Raji (cell line): ENCODE results near the gene PDIA2.

Experiments
- POLR2A ChIP-seq: IDR thresholded peaks from 2 replicates; pipeline ENCODE4 v1.6.1; 2011; ENCODE audit warnings: low read depth, low read length, control low read depth; ENCODE audit not compliant: insufficient read depth

PDIA2 gene, protein sequence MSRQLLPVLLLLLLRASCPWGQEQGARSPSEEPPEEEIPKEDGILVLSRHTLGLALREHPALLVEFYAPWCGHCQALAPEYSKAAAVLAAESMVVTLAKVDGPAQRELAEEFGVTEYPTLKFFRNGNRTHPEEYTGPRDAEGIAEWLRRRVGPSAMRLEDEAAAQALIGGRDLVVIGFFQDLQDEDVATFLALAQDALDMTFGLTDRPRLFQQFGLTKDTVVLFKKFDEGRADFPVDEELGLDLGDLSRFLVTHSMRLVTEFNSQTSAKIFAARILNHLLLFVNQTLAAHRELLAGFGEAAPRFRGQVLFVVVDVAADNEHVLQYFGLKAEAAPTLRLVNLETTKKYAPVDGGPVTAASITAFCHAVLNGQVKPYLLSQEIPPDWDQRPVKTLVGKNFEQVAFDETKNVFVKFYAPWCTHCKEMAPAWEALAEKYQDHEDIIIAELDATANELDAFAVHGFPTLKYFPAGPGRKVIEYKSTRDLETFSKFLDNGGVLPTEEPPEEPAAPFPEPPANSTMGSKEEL

DNA sequence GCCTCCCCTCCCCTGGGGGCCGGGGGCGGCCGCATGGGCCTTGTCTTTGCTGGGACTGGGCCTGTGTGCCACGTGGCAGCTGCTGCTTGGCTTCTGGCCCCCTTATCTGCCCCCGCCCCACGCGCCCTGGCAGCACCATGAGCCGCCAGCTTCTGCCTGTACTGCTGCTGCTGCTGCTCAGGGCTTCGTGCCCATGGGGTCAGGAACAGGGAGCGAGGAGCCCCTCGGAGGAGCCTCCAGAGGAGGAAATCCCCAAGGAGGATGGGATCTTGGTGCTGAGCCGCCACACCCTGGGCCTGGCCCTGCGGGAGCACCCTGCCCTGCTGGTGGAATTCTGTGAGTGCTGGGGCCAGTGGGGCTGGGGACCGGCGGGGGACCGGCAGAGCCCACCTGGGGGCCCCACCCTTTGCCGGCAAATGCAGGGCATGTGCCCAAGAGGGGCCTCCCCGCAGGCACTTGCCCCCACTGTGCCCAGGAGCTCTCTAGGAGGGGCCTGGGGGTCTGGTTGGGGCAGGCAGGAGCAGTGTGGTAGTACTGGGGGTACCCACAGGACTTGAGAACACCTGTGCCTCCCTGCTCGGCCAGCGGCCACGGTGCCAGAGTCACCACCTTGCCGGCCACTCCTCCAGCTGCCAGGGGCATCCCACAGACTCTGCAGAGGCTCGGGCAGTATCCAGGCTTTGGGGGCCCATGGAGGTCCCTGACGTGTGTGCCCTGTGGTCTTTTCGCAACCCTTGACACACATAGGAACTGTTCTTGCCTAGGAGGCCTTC lies at the start of gene PDIA2:
PDIA2 (plus strand) TSS at position 132 of the 773 bp plus-strand sequence; CDS start at position 138, 6 bp downstream.
- TF ChIP-seq POLR2A: no peak

DNA sequence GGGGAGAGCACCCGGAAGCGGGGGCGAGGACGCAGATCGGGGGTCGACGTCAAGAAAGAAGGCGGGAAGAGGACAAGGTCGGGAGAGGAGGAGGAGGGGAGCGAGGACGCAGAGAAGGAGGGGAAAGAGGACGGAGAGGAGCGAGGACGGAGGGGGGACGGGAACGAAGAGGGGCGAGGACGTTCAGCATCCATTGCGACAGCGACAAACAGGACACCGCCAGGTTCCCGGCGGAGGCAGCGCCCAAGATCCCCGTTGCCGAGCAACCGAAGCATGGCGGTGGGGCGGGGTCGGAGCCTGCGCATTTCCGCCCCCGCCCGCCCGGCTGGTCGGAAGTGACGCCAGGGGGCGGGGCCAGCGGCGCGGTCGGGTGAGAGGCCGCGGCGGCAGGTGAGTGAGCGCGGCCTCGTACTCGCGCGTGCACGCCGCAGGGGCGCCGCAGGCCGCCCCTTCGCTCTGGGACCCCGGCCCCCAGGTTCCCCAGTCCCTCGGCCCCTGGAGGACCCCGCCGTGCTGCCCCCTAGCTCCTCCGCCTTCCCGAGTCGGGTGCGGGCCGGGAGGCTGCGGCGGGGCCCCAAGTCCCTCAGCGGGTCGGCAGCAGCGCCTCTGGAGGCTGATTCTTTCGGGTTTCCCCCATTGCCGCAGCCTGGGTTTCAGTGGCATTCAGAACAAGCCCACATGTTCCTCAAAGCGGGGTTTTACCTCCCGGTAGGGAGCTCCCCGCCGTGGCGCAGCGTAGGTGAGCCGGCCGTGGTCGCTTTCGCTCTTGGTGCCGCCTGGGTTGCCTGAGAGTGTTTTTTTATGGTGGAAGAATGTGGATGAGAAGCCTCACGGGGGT lies 48.3 kb upstream of the PDIA2 start, which contains the start of gene FAM234A:
FAM234A (plus strand) TSS at position 354 of the 838 bp plus-strand sequence. CDS start 19,593 bp downstream, outside the sequence.
- TF ChIP-seq POLR2A: peak; percentile 95

DNA sequence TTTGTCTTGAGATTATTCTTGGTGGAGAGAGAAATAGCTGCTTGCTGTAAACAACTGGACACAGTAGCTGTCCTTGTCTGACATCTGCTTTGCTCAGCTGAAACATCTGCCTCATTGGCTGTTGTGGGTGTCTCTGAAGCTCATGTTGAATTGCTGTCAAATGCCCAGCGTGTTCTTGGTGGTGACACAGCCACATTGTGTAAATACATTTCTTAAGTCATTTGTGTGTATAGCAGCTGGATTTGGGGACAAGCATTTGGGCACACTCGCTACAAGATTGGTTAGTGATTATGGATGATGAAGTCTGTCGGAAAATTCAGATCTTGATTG lies 43.1 kb upstream of the PDIA2 start:
- no peak for TF ChIP-seq POLR2A

DNA sequence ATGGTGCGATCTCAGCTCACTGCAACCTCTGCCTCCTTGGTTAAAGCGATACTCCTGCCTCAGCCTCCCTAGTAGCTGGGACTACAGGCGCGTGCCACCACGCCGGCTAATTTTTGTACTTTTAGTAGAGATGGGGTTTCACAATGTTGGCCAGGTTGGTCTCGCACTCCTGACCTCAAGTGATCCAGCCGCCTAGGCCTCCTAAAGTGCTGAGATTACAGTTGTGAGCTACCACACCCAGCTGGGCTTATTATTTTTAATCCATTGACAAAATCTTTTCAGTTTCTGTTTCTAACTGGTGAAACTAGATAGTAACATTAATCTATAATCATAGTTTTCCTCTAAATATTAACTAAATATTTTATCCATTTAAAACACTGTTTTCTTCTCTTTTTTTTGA lies 42.4 kb upstream of the PDIA2 start:
- no peak for TF ChIP-seq POLR2A

DNA sequence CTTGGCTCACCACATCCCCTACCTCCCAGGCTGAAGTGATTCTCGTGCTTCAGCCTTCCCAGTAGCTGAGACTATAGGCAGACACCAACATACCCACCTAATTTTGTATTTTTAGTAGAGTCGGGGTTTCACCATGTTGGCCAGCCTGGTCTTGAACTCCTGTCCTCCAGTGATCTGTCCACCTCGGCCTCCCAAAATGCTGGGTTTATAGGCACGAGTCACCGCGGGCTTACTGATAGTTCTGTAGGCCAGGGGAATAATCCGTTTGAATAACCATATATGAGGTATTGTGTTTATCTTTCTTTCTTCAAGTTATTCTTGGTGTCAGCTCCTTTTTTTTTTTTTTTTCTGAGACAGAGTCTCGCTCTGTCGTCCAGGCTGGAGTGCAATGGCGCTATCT lies 40.7 kb upstream of the PDIA2 start:
- TF ChIP-seq POLR2A: no peak

DNA sequence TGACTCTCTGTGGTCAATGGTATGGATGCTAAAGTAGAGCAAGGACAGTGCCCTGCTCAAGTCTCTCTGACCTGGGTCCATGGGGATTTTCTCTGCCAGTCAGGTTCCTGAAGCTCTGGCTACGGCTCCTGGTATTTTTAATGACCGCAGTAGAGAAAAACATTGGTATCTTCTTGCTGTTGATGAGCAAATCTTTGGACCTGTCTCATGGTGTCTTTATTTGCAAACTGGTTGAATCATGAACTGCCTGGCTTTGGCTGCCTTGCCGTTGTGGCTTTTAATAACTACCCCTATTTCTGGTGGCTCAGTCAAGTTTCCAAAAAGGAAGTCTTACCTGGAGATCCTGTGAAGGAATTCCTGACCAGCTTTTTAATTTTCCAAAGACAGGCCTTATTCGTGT lies 39.6 kb upstream of the PDIA2 start:
- TF ChIP-seq POLR2A: no peak

DNA sequence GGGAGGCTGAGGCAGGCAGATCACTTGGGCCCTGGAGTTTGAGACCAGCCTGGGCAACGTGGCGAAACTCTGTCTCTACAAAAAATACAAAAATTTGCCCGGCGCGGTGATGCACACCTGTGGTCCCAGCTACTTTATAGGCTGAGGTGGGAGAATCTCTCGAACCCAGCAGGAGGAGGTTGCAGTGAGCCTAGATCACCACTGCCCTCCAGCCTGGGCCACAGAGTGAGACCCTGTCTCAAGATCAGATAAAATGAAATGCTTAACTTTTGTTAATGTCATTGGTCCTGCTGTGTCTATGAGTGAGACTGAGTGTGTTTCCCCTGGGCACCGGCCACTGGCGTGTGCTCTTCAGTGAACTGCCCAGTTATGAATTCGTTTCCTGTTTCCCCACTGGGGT lies 37.9 kb upstream of the PDIA2 start:
- TF ChIP-seq POLR2A: no peak

DNA sequence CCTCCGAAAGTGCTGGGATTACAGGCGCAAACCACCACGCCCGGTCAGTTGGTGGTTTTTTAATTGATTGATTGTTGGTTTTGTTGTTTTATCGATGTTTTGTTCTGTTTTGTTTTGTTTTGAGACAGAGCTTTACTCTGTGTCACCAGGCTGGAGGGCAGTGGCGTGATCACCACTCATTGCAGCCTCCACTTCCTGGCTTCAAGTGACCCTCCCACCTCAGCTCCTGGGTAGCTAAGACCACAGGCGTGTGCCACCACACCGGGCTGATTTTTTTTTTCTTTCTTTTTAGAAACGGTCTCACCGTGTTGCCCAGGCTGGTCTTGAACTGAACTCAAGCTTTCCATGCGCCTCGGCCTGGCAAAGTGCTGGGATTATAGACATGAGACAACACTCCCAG lies 35.9 kb upstream of the PDIA2 start:
- TF ChIP-seq POLR2A: no peak

DNA sequence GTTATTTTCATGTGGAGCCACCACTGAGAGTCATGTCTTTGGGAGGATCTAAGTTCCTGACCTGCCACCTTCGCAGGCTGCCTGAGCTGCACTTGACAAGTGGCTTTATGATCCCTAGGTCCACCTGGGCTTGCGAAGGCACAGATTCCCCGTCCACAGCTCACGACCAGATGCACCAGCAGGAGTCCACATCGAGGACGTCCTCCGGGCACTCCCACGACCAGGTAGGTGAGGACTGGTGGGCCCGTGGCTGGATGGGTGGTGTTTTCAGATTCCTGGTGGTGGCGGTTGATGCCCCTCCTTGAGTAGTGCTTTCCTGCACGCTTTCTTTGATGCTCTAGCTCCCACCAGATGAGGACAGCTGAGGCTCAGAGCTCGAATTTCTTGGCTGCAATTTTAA lies 33.5 kb upstream of the PDIA2 start:
- no peak for TF ChIP-seq POLR2A

DNA sequence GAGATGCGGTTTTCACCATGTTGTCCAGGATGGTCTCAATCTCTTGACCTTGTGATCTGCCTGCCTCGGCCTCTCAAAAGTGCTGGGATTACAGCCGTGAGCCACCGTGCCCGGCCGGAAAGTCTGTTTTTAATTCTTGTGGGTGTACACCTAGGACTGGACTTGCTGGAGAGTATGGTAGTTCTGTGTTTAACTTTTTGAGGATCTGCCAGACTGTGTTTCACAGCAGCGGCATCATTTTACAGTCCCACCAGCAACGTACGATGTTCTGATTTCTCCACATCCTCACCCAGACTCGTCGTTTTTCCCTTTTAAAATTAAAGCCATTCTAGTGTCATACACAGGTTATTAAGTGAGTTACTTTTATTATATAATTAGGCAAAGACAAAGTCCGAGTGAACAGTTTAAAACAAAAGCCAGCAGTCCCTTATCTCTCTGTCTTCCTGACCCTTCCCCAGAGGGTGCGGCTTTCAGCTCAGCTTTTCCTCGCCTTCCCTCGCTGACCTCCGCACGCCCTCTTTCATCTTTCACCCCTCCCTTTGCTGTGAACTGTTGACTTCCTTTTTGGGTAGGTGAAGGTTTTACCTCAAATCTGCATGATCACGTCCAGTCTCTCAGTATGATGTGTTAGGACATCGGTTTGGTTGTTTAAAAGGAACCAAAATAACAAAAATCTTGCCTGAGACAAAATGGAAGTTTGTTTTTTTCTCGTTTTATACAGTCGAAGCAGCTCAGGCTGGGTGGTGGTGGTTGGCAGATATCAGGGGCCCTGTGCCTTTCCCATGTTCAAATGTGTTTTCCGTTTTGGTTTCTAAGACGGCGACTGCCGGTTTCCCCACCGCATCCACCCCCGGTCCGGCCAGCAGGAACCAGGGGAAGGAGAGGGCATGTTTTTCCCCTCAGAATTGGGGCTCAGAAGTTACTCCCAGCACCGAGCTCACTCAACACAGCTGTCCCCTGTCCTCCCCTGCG lies 30.3 kb upstream of the PDIA2 start:
- TF ChIP-seq POLR2A: no peak

DNA sequence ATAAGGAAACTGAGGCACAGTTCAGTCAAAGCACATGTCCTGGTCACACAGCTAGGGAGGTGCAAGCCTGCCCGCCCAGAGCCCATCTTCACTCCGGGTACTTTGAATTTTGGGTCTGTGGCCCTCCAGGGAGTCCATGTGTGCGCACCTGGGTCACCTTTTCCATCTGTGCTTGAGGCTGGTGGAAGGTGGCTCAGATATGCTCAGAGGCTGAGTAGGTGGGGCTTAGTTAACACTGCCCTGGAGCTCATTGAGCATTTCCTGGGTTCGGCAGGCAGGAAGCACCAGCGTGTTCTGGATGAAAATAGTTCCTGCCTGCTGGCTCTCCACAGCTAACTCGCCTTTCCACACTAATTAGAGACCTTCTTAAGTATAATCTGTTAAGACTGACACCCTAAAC lies 29.1 kb upstream of the PDIA2 start:
- no peak for TF ChIP-seq POLR2A

DNA sequence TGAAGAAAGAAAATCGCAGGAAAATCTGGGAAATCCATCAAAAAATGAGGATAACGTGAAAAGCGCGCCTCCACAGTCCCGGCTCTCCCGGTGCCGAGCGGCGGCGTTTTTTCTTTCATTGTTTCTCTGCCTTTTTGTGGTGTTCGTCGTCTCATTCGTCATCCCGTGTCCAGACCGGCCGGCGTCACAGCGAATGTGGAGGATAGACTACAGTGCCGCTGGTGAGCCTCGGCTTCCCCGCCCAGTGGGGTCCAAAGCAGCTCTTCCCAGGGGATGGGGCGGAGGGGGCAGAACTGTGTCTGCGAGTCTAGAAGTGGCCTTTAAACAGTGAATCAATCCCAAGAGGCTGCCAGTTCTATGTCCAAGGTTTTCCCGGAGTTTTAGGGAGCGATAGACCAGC lies 28.5 kb upstream of the PDIA2 start:
- no peak for TF ChIP-seq POLR2A

DNA sequence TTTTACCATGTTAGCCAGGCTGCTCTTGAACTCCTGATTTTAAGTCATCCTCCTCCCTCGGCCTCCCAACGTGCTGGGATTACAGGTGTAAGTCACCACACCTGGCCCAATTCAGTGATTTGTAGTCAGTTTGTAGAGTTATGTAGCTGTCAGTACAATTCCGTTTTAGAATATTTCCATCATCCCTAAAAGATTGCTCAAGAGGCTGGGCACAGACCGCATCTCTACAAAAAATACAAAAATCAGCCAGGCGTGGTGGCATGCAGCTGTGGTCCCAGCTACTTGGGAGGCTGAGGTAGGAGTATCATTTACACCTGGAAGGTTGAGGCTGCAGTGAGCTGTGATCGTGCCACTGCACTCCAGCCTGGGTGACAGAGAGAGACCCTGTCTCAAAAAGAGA lies 27.8 kb upstream of the PDIA2 start:
- no peak for TF ChIP-seq POLR2A

DNA sequence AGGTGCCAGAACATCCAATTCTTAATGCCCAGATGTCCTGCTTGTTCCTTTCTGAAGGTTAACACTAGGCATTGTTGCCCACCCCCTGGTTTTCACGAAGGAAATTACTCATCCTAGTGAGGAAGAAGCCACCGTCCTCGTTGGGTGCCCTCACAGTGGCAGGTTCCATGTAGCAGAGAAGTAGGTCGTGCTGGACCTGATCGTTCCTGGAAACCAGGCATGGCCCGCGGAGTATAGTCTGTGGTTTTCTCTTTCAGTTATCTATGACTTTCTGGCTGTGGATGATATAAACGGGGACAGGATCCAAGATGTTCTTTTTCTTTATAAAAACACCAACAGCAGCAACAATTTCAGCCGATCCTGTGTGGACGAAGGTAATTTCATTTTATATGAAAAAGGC lies 23.7 kb upstream of the PDIA2 start:
- no peak for TF ChIP-seq POLR2A
